HepG2 (cell line): ENCODE measurements around the gene SLC38A1. TPM values are rescaled to one million over a fixed set of nuclear protein-coding genes. Genes with fewer than 3 reads are reported as not detected.

Source experiments
- ATAC-seq: fragments of 200-7000 bp; cut with Tn5 transposase; 3 replicates; pipeline ENCODE4 v1.9.1; 2020; ENCODE audit warnings: mild to moderate bottlenecking, moderate library complexity
- BruUV-seq: library from RNA; stranded (reverse); fragments of 400-500 nt; replicated peaks from 2 replicates; lab custom pipeline; 2021; lab: Mats Ljungman, UMichigan
- CTCF ChIA-PET: fragments of 300-600 bp; formaldehyde crosslinking; extraction: SDS; loops from one replicate; lab custom pipeline; 2021; ENCODE audit warnings: low total read pairs, inconsistent platforms, low intra/inter-chr PET ratio; lab: Yijun Ruan, JAX
- POLR2A ChIA-PET: fragments of 350-600 bp; sonication (Branson Sonifier 250); formaldehyde crosslinking; loops from one replicate; lab custom pipeline; 2020; ENCODE audit warnings: antibody characterized with exemption, inconsistent platforms; lab: Yijun Ruan, JAX
- DNase-seq: peaks from one replicate; pipeline ENCODE4 v3.0.0-alpha.2; 2015; ENCODE audit warnings: low spot score
- FAIRE-seq: peaks from 3 replicates; lab custom pipeline; 2011; peaks lifted over from hg19 to GRCh38; lab: Jason Lieb, UNC
- H2AFZ ChIP-seq: one replicate; pipeline ENCODE4 v1.6.1; 2011; ENCODE audit warnings: low read length, inconsistent platforms
- H3K27ac ChIP-seq: fragments of 300-600 bp; 3 replicates; pipeline ENCODE4 v1.8.0; 2011; ENCODE audit warnings: mixed run types, mild to moderate bottlenecking, mixed read lengths, low read length, inconsistent platforms; ENCODE audit not compliant: insufficient read depth; ENCODE audit errors: extremely low read length
- H3K27me3 ChIP-seq, 2 experiments: fragments of 200-600 bp in 1 of 2; 2 replicates in 1 of 2; 3 replicates in 1 of 2; pipeline versions ENCODE4 v1.6.0 to v1.8.0; 2011; ENCODE audit warnings: low read length in 2 of 2, mild to moderate bottlenecking in 2 of 2, moderate library complexity in 2 of 2, inconsistent platforms in 1 of 2; ENCODE audit not compliant: insufficient read depth in 2 of 2, control insufficient read depth in 1 of 2
- H3K36me3 ChIP-seq, 2 experiments: fragments of 200-600 bp in 1 of 2; replicated peaks in 1 of 2; 2 replicates in 1 of 2; 3 replicates in 1 of 2; pipeline versions ENCODE4 v1.5.1 to v1.8.0; 2011; ENCODE audit warnings: low read length in 2 of 2, inconsistent platforms in 1 of 2; ENCODE audit not compliant: insufficient read depth in 2 of 2, control insufficient read depth in 1 of 2
- H3K4me1 ChIP-seq: 2 replicates; pipeline ENCODE4 v1.5.1; 2012; ENCODE audit warnings: low read length, inconsistent platforms; ENCODE audit not compliant: insufficient read depth
- H3K4me2 ChIP-seq: 2 replicates; pipeline ENCODE4 v1.6.0; 2011; ENCODE audit warnings: low read depth, low read length, inconsistent platforms
- H3K4me3 ChIP-seq, 3 experiments: fragments of 200-600 bp in 1 of 3; sonication (generic), shearing (Covaris generic) in 1 of 3; replicated peaks in 1 of 3; 2 replicates each; pipeline ENCODE4 v1.5.1; 2011 to 2016; ENCODE audit warnings: low read length in 3 of 3, inconsistent platforms in 2 of 3, low read depth in 2 of 3, mild to moderate bottlenecking in 2 of 3, control low read depth in 1 of 3, mixed read lengths in 1 of 3; ENCODE audit not compliant: insufficient read depth in 1 of 3
- H3K79me2 ChIP-seq: one replicate; pipeline ENCODE4 v1.6.1; 2011; ENCODE audit warnings: low read length, inconsistent platforms; ENCODE audit not compliant: insufficient read depth
- H3K9ac ChIP-seq: 2 replicates; pipeline ENCODE4 v1.6.0; 2011; ENCODE audit warnings: mild to moderate bottlenecking, low read depth, low read length, inconsistent platforms; ENCODE audit not compliant: insufficient read depth
- H3K9me3 ChIP-seq: 2 replicates; pipeline ENCODE4 v1.5.1; 2012; ENCODE audit warnings: mild to moderate bottlenecking, low read length
- H4K20me1 ChIP-seq: 2 replicates; pipeline ENCODE4 v1.6.0; 2011; ENCODE audit warnings: inconsistent platforms, mild to moderate bottlenecking, low read length, moderate library complexity; ENCODE audit not compliant: insufficient read depth
- KLF11 ChIP-seq: IDR thresholded peaks from 2 replicates; pipeline ENCODE4 v1.6.1; 2016; ENCODE audit warnings: missing compliant biosample characterization
- MIER2 ChIP-seq: IDR thresholded peaks from 2 replicates; pipeline ENCODE4 v1.6.1; 2016; ENCODE audit warnings: missing biosample characterization, missing genetic modification reagents
- MXD4 ChIP-seq: IDR thresholded peaks from 2 replicates; pipeline ENCODE4 v1.6.1; 2016; ENCODE audit warnings: mild to moderate bottlenecking, missing biosample characterization, missing genetic modification reagents
- NCOR1 ChIP-seq: fragments of 200-600 bp; sonication (generic); IDR thresholded peaks from 2 replicates; pipeline ENCODE4 v1.7.0; 2017; ENCODE audit warnings: antibody characterized with exemption, low read length, borderline replicate concordance
- PLRG1 ChIP-seq: fragments of 450-650 bp; conservative IDR thresholded peaks from 2 replicates; pipeline ENCODE4 v1.6.1; 2016
- RFX3 ChIP-seq: IDR thresholded peaks from 2 replicates; pipeline ENCODE4 v1.6.1; 2016; ENCODE audit warnings: missing biosample characterization, missing genetic modification reagents
- SALL1 ChIP-seq: sonication (generic); formaldehyde crosslinking; IDR thresholded peaks from 2 replicates; pipeline ENCODE4 v1.8.0; 2022; ENCODE audit warnings: mild to moderate bottlenecking, missing genetic modification reagents
- SP4 ChIP-seq: sonication (generic); formaldehyde crosslinking; IDR thresholded peaks from 2 replicates; pipeline ENCODE4 v1.8.1; 2023; ENCODE audit warnings: mild to moderate bottlenecking, missing genetic modification reagents
- ZBTB42 ChIP-seq: sonication (generic); formaldehyde crosslinking; IDR thresholded peaks from 2 replicates; pipeline ENCODE4 v1.5.0; 2020; ENCODE audit warnings: mild to moderate bottlenecking, missing genetic modification reagents
- ZBTB7A ChIP-seq: sonication (generic); formaldehyde crosslinking; IDR thresholded peaks from 2 replicates; pipeline ENCODE4 v1.8.0; 2022; ENCODE audit warnings: mild to moderate bottlenecking, missing genetic modification reagents
- ZFP36L1 ChIP-seq: sonication (generic); formaldehyde crosslinking; IDR thresholded peaks from 2 replicates; pipeline ENCODE4 v1.8.0; 2022; ENCODE audit warnings: mild to moderate bottlenecking, missing genetic modification reagents, moderate library complexity
- ZFP36L2 ChIP-seq: sonication (generic); formaldehyde crosslinking; IDR thresholded peaks from 2 replicates; pipeline ENCODE4 v1.4.0; 2020; ENCODE audit warnings: missing genetic modification reagents
- ZHX1 ChIP-seq: sonication (generic); formaldehyde crosslinking; IDR thresholded peaks from 2 replicates; pipeline ENCODE4 v1.8.1; 2022; ENCODE audit warnings: low read depth, mild to moderate bottlenecking, missing genetic modification reagents
- ZNF33B ChIP-seq: sonication (generic); formaldehyde crosslinking; IDR thresholded peaks from 2 replicates; pipeline ENCODE4 v1.5.1; 2020; ENCODE audit warnings: mild to moderate bottlenecking, missing genetic modification reagents
- ZNF546 ChIP-seq: sonication (generic); formaldehyde crosslinking; conservative IDR thresholded peaks from 2 replicates; pipeline ENCODE4 v1.8.1; 2023; ENCODE audit warnings: mild to moderate bottlenecking, missing genetic modification reagents
- ZNF572 ChIP-seq: sonication (generic); formaldehyde crosslinking; IDR thresholded peaks from 2 replicates; pipeline ENCODE4 v1.5.1; 2020; ENCODE audit warnings: mild to moderate bottlenecking, missing genetic modification reagents
- ZNF704 ChIP-seq: sonication (generic); formaldehyde crosslinking; IDR thresholded peaks from 2 replicates; pipeline ENCODE4 v1.8.1; 2023; ENCODE audit warnings: mild to moderate bottlenecking, inconsistent platforms, moderate library complexity, missing genetic modification reagents, borderline replicate concordance
- ZNF749 ChIP-seq: sonication (generic); formaldehyde crosslinking; IDR thresholded peaks from 2 replicates; pipeline ENCODE4 v1.8.0; 2022; ENCODE audit warnings: mild to moderate bottlenecking, missing genetic modification reagents, moderate library complexity, borderline replicate concordance
- WGBS: methylation state at CpG from one replicate; pipeline ENCODE4 v1.1.6; 2017; ENCODE audit warnings: low lambda C conversion rate; 5-methylcytosine and 5-hydroxymethylcytosine counted together
- in situ Hi-C: cut with HindIII; loops from 2 replicates; pipeline ENCODE4 v1.10.0; 2017; ENCODE audit warnings: low pct_unique_long_range_greater_than_20kb; ENCODE audit not compliant: extremely low pct_ligation_motif_present
- intact Hi-C: fragments of 100-400 bp; cut with micrococcal nuclease; formaldehyde crosslinking; loops from one replicate; pipeline ENCODE4 v1.10.0; 2022; ENCODE audit not compliant: unreplicated experiment
- polyA plus RNA-seq, 8 experiments: library from polyadenylated mRNA; depleted of rRNA in 3 of 8; stranded (reverse) in 7 of 8; unstranded in 1 of 8; fragments of >200 nt; fragmentation: Illumina TruSeq in 4 of 8; extraction: Trizol in 4 of 8; gene quantifications; 2 replicates each; pipeline versions ENCODE4 v1.2.1 to v1.2.3, GENCODE V29; 2011 to 2016; ENCODE audit warnings: low read depth in 4 of 8, missing spikeins in 1 of 8, mixed read lengths in 1 of 8; ENCODE audit not compliant: insufficient read depth in 1 of 8
- total RNA-seq, 5 experiments: library from RNA; depleted of rRNA; stranded (reverse); fragments of >200 nt; fragmentation: Illumina TruSeq; extraction: Trizol; gene quantifications; 2 replicates each; pipeline ENCODE4 v1.2.3, GENCODE V29; 2016; ENCODE audit warnings: low read depth in 1 of 5

SLC38A1 gene
- total and polyA plus RNA-seq, 2 of the 13 experiments (the other 11 are each of a cell fraction or from before 2014, with no cell fraction given): 47.0 to 50.6 TPM

GRCh38 chr12:46238821-46239220, 30.0 kb downstream of the SLC38A1 start:
- CTCF ChIA-PET: no interaction called here
- Histone ChIP-seq H4K20me1 (no peaks in the 10 kb centered on the region; the same call in 1 of the 2 replicates), H3K4me1 (no peaks in the 10 kb centered on the region), H3K9me3 (no peaks in the 10 kb centered on the region), H2AFZ (no peak overlapping the region), H3K4me2 (no peak overlapping the region), H3K27ac (no peak overlapping the region), H3K4me3 (no peak overlapping the region), H3K79me2 (peaks cover 17% of the 10 kb centered on the region), H3K9ac (no peak overlapping the region), H3K27me3 (no peaks in the 10 kb centered on the region), H3K36me3 (peaks cover 5 to 63% of the 10 kb centered on the region in 2 experiments)
- no peak for DNase-seq
- BruUV-seq: no TSS peak
- ATAC-seq: no peak
- intact Hi-C loops (no loop called here), in situ Hi-C loops (no loop called here)
- no peak for FAIRE-seq
- WGBS: 100% methylated on average over 1 of the region's 1 CpG
- TF ChIP-seq SALL1 (CRISPR knock-in tag) (no peak), ZBTB7A (no peak), SP4 (CRISPR knock-in tag) (no peak), ZNF33B (CRISPR knock-in tag) (no peak), ZBTB42 (CRISPR knock-in tag) (no peak), NCOR1 (no peak), ZHX1 (CRISPR knock-in tag) (no peak), PLRG1 (no peak), ZFP36L1 (CRISPR knock-in tag) (no peak), ZNF572 (CRISPR knock-in tag) (no peak), MXD4 (no peak), KLF11 (CRISPR knock-in tag) (no peak), ZNF749 (CRISPR knock-in tag) (no peak), ZNF546 (CRISPR knock-in tag) (no peak), ZNF704 (no peak), RFX3 (CRISPR knock-in tag) (no peak), ZFP36L2 (CRISPR knock-in tag) (no peak), MIER2 (CRISPR knock-in tag) (no peak)
- POLR2A ChIA-PET: no interaction called here
